ENCODE results near the gene RPL19.

Gene RPL19

GRCh38 chr17:39200070-39200879, at the start of gene RPL19:
Gene RPL19, plus strand, starts transcription at chr17:39200283. Its CDS starts 62 bp downstream, at chr17:39200345.
- peak within 1 kb of the TSS; percentile 85 for H3K4me3 Mint-ChIP-seq
- H3K4me1 Mint-ChIP-seq (ENCODE audit: low read depth), result peaks cover 69% of the 10 kb centered on the region
- H3K27ac Mint-ChIP-seq, result peak within 1 kb of the TSS; percentile 97
- no peaks in the 10 kb centered on the region for H3K27me3 Mint-ChIP-seq
- H3K9me3 Mint-ChIP-seq, result no peaks in the 10 kb centered on the region
- peaks cover 53% of the 10 kb centered on the region for H3K36me3 Mint-ChIP-seq (ENCODE audit: low read depth)

GRCh38 chr17:39150795-39151149, 49.3 kb upstream of the RPL19 start:
- H3K27me3 Mint-ChIP-seq, result peaks cover 13% of the 10 kb centered on the region
- peaks cover 6% of the 10 kb centered on the region for H3K36me3 Mint-ChIP-seq (ENCODE audit: low read depth)
- H3K27ac Mint-ChIP-seq, result no peak overlapping the region
- H3K4me3 Mint-ChIP-seq, result peak overlapping the region; percentile 47
- peaks cover 44% of the 10 kb centered on the region for H3K4me1 Mint-ChIP-seq (ENCODE audit: low read depth)
- no peaks in the 10 kb centered on the region for H3K9me3 Mint-ChIP-seq

GRCh38 chr17:39151150-39151942, 48.7 kb upstream of the RPL19 start, which contains the start of gene PLXDC1:
Gene PLXDC1, minus strand, starts transcription at chr17:39151637. Its CDS starts 200 bp downstream, at chr17:39151437.
- Mint-ChIP-seq H3K27me3 (peaks cover 13% of the 10 kb centered on the region), H3K4me1 (ENCODE audit: low read depth) (peaks cover 44% of the 10 kb centered on the region), H3K36me3 (ENCODE audit: low read depth) (peaks cover 6% of the 10 kb centered on the region), H3K4me3 (peak within 1 kb of the TSS; percentile 96), H3K9me3 (no peaks in the 10 kb centered on the region), H3K27ac (peak within 1 kb of the TSS; percentile 26)

- Mint-ChIP-seq H3K36me3 (ENCODE audit: low read depth) (peaks cover 6% of the 10 kb centered on the region), H3K27ac (peak overlapping the region; percentile 26), H3K27me3 (peaks cover 13% of the 10 kb centered on the region), H3K4me1 (ENCODE audit: low read depth) (peaks cover 44% of the 10 kb centered on the region), H3K4me3 (peak overlapping the region; percentile 96), H3K9me3 (no peaks in the 10 kb centered on the region)
Observed at GRCh38 chr17:39151943-39152818, 47.9 kb upstream of the RPL19 start.

- H3K4me3 Mint-ChIP-seq, result peak overlapping the region; percentile 96
- H3K27ac Mint-ChIP-seq, result peak overlapping the region; percentile 98
- H3K4me1 Mint-ChIP-seq (ENCODE audit: low read depth), result peaks cover 44% of the 10 kb centered on the region
- H3K36me3 Mint-ChIP-seq (ENCODE audit: low read depth), result peaks cover 6% of the 10 kb centered on the region
- H3K27me3 Mint-ChIP-seq, result peaks cover 13% of the 10 kb centered on the region
- no peaks in the 10 kb centered on the region for H3K9me3 Mint-ChIP-seq
Observed at GRCh38 chr17:39153599-39154051, 46.5 kb upstream of the RPL19 start.

GRCh38 chr17:39155654-39156053, 44.4 kb upstream of the RPL19 start:
- Mint-ChIP-seq H3K27ac (no peak overlapping the region), H3K4me3 (no peak overlapping the region), H3K9me3 (no peaks in the 10 kb centered on the region), H3K27me3 (peaks cover 9% of the 10 kb centered on the region), H3K36me3 (ENCODE audit: low read depth) (peaks cover 6% of the 10 kb centered on the region), H3K4me1 (ENCODE audit: low read depth) (peaks cover 38% of the 10 kb centered on the region)

- Mint-ChIP-seq H3K4me1 (ENCODE audit: low read depth) (peaks cover 33% of the 10 kb centered on the region), H3K9me3 (no peaks in the 10 kb centered on the region), H3K4me3 (no peak overlapping the region), H3K36me3 (ENCODE audit: low read depth) (peaks cover 6% of the 10 kb centered on the region), H3K27me3 (peaks cover 9% of the 10 kb centered on the region), H3K27ac (no peak overlapping the region)
Observed at GRCh38 chr17:39156491-39156890, 43.6 kb upstream of the RPL19 start.

GRCh38 chr17:39158623-39159022, 41.5 kb upstream of the RPL19 start:
- no peak overlapping the region for H3K27ac Mint-ChIP-seq
- H3K36me3 Mint-ChIP-seq (ENCODE audit: low read depth), result peaks cover 6% of the 10 kb centered on the region
- H3K4me3 Mint-ChIP-seq, result no peak overlapping the region
- H3K27me3 Mint-ChIP-seq, result peaks cover 8% of the 10 kb centered on the region
- no peaks in the 10 kb centered on the region for H3K9me3 Mint-ChIP-seq
- H3K4me1 Mint-ChIP-seq (ENCODE audit: low read depth), result peaks cover 13% of the 10 kb centered on the region

GRCh38 chr17:39161962-39162361, 38.1 kb upstream of the RPL19 start:
- H3K9me3 Mint-ChIP-seq, result no peaks in the 10 kb centered on the region
- H3K27ac Mint-ChIP-seq, result no peak overlapping the region
- no peaks in the 10 kb centered on the region for H3K36me3 Mint-ChIP-seq (ENCODE audit: low read depth)
- H3K4me1 Mint-ChIP-seq (ENCODE audit: low read depth), result peaks cover 9% of the 10 kb centered on the region
- no peak overlapping the region for H3K4me3 Mint-ChIP-seq
- peaks cover 17% of the 10 kb centered on the region for H3K27me3 Mint-ChIP-seq

- Mint-ChIP-seq H3K4me3 (peak overlapping the region; percentile 82), H3K36me3 (ENCODE audit: low read depth) (no peaks in the 10 kb centered on the region), H3K27ac (peak overlapping the region; percentile 1), H3K9me3 (no peaks in the 10 kb centered on the region), H3K4me1 (ENCODE audit: low read depth) (peaks cover 18% of the 10 kb centered on the region), H3K27me3 (peaks cover 21% of the 10 kb centered on the region)
Observed at GRCh38 chr17:39164675-39165143, 35.4 kb upstream of the RPL19 start.

- Mint-ChIP-seq H3K9me3 (no peaks in the 10 kb centered on the region), H3K4me1 (ENCODE audit: low read depth) (peaks cover 18% of the 10 kb centered on the region), H3K4me3 (peak overlapping the region; percentile 82), H3K27ac (peak overlapping the region; percentile 1), H3K27me3 (peaks cover 21% of the 10 kb centered on the region), H3K36me3 (ENCODE audit: low read depth) (no peaks in the 10 kb centered on the region)
Observed at GRCh38 chr17:39165178-39165840, 34.8 kb upstream of the RPL19 start.

GRCh38 chr17:39165841-39166349, 34.2 kb upstream of the RPL19 start, which contains the start of gene ARL5C:
Gene ARL5C, minus strand, starts transcription at chr17:39166161. Its CDS starts 401 bp downstream, at chr17:39165760.
- H3K27me3 Mint-ChIP-seq, result peaks cover 21% of the 10 kb centered on the region
- peak within 1 kb of the TSS; percentile 1 for H3K27ac Mint-ChIP-seq
- H3K9me3 Mint-ChIP-seq, result no peaks in the 10 kb centered on the region
- peak within 1 kb of the TSS; percentile 82 for H3K4me3 Mint-ChIP-seq
- no peaks in the 10 kb centered on the region for H3K36me3 Mint-ChIP-seq (ENCODE audit: low read depth)
- peaks cover 18% of the 10 kb centered on the region for H3K4me1 Mint-ChIP-seq (ENCODE audit: low read depth)

GRCh38 chr17:39166437-39167335, 33.4 kb upstream of the RPL19 start:
- Mint-ChIP-seq H3K4me1 (ENCODE audit: low read depth) (peaks cover 18% of the 10 kb centered on the region), H3K36me3 (ENCODE audit: low read depth) (no peaks in the 10 kb centered on the region), H3K27me3 (peaks cover 21% of the 10 kb centered on the region), H3K27ac (no peak overlapping the region), H3K4me3 (no peak overlapping the region), H3K9me3 (no peaks in the 10 kb centered on the region)

Data from stimulated activated naive CD8-positive, alpha-beta T cell treated with anti-CD3 and anti-CD28 coated beads, Interleukin-15, Interleukin-2, amounts not matched to agents 100 ng/mL and 50 ng/mL, for 24 hours (primary cell).